Stimulated activated CD4-positive, alpha-beta T cell treated with anti-CD3 and anti-CD28 coated beads, Interleukin-15, amount 100 ng/mL, for 1 hour (primary cell): ENCODE results near the gene EMC1.
"Not testable (repeated sequence)": the region's sequence is repeated elsewhere in the genome, so short reads cannot be mapped to it uniquely, and the experiment has no call there.

Source experiments
- DNase-seq, 2 donors: peaks; one replicate each; pipeline ENCODE4 v3.0.0-alpha.2; 2020; ENCODE audit warnings: low read depth in 1 of 2, low spot score in 1 of 2

The EMC1 gene

DNA sequence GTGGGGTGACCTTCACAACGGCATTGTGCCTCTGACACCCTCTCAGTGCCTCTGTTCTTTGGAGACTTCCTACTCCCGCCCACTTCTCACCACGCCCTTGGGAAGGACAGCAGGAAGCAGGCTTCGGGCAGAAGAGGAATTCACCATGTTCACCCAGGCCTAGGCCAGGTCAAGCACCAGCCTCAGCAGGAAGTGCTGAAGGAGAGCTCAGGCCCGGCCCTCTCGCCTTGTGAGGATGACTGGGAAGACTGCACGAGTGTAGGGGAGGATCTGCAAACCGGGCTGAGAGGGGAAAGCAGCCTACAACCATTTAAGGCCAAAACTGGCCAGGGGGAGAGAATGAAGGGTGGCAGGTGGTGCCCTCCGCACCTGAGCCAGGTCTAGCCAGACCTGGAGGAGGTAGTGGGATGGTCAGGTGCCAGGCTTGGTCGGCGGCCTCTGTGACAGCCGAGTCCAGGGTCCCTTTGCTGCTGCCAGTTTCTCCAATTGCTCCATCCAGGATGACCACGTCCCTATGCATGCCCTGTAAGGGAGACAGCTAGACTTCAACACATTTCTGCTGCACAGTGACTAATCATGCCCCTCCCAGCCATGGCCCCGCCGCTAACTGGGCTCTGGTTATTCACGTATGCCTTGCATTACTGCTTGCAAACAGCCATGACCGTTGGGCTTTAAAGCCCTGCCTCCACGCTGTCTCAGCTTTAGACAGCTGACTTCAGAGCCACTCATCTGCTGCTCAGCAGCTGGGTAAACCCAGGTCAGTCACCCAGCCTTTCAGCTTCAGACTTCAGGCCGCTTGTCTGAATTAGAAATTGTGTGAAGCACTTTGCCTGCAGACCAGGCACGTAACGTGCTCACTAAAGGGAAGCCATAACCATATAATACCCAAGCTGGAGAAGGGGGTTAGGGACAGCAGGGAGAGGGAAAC lies 9.2 kb upstream of the EMC1 start:
- no peak for DNase-seq

GRCh38 chr1:19258353-19258752 lies 7.0 kb upstream of the EMC1 start:
- no peak for DNase-seq

DNA sequence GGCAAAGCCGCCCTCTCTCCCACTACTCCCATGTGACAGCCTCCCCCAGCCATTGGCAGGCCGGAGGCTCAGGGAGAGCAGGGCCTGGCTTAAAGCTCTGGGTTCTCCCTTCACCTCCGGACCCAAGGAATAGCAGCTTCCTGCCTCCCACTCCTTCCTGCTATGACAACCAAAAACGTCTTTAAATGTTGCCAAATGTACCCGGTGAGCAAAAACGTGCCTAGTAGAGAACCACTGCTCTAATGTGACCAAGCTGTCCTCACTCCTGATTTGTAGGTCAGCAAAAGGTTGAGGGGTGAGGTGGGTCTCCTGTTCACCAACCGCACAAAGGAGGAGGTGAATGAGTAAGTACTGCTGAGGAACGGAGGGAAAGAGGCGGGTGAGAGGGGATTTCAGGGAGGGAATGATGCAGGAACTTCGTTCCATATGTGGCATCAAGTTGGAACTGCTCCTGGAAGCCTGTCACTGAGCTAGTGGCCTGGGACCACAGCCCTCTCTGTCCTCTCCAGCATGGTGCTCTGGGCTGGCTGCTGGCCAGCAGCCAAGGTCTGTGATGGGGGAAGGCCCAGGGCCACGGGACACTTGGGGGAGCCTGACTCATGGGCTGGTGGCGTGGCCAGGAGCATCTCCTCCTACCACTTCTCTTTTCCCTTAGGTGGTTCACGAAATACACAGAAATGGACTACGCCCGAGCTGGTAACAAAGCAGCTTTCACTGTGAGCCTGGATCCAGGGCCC lies 6.0 kb upstream of the EMC1 start:
- no peak for DNase-seq

GRCh38 chr1:19256301-19256700 lies 5.0 kb upstream of the EMC1 start:
- not testable (repeated sequence) for DNase-seq

- no peak for DNase-seq
Observed at GRCh38 chr1:19255288-19255687, 4.0 kb upstream of the EMC1 start.

DNA sequence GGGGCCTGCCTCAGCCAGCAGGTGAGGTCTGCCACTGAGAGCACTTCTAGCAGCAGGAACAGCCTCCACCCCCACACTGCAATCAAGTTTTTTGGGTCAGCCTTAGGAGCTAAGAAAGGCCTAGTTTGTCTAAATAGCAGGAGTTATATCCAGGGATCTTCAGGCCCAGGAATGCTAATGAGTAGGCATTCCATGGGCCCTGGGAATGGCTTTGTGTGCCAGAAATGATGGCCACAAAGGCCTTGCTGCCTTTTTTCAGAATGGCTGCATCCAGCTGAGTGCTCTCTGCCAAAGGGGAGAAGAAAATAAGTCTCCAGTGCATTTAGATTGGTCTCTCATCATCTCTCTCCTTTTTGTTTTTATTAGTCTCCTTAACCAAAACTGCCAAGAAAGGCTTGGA lies 3.1 kb upstream of the EMC1 start:
- DNase-seq: no peak

GRCh38 chr1:19250629-19251304 lies 557 bp downstream of the EMC1 start:
- no peak for DNase-seq

DNA sequence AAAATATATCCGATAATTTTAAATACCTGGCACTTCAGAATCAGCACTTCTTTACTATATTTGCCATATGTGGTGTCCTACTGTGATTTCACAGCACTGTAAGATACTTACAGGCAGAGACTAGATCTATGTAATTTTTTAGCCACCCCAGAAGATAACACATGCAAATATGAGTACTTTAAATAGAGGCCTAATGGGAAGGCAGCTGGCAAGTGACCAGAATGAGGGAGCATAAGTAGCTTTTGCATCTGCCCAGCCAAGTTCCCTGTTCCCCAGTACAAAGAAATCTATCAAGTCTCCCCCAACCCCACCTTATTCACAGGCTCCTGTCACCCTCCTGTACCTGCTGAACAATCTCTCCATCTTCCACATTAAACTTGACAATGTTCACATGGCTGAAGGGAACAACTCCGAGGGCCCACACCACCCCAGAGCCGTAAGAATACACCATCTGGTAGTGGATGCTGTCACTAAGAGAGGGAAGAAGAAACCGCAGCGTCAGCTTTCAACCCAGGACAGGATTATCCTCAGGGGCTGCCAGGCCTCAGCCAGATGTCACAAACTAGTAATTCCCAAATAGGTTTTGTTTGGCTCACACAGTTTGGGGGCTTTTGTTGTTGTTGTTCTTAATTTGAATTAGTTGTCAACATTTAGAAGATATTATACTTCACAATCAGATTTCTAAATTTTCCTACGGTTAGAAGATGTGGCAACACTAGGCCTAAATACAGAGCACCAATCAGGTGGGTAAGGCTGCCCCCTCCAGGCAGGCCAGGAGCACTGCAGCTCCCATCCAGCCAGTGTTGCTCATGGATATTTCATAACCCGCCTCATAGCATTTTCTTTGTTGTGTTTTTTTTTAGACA lies 10.4 kb downstream of the EMC1 start:
- DNase-seq: peak; percentile 30 to 64

- DNase-seq: no peak
Observed at GRCh38 chr1:19239876-19240275, 11.4 kb downstream of the EMC1 start.

DNA sequence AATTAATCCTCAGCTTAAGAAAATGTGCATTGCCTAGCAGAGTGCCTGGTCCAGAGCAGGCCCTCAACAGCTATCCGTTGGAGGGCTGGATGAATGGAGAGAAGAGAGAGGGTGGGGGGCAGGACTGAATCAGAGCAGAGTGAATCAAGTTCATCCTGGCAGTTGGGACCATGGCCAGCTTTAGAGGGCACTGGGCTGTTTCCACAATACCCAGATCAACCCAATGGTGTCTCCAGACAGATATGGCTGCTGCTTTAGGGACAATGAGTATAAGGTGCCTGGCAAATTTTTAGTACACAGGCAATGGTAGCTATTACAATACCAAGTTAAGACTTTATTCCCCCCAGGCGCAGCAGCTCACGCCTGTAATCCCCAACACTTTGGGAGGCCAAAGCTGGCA lies 17.1 kb downstream of the EMC1 start:
- no peak for DNase-seq

GRCh38 chr1:19232524-19232846 lies 18.8 kb downstream of the EMC1 start:
- DNase-seq: no peak

GRCh38 chr1:19231736-19232523 lies 19.4 kb downstream of the EMC1 start:
- not testable (repeated sequence) for DNase-seq

DNA sequence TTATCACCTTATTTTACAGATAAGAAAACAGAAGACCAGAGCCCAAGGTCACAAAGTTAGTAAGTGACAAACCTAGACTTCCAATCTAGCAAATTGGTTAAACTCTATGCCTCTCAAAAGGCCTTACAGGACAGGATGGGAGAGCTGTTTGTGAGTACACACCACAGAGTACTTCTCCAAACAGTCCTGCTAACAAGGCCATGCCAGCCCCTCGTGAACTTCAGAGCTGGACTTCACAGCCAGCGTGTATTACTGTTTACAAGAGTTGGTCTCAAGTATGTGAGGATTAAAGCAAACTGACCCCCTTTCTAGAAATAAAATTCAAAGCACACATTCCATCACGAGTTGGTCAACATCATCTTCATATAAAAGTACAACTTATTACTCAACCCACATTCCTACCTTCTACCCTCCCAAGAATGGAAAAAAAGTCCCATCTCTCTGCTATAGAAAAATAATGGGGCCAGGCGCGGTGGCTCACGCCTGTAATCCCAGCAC lies 21.4 kb downstream of the EMC1 start:
- no peak for DNase-seq

DNA sequence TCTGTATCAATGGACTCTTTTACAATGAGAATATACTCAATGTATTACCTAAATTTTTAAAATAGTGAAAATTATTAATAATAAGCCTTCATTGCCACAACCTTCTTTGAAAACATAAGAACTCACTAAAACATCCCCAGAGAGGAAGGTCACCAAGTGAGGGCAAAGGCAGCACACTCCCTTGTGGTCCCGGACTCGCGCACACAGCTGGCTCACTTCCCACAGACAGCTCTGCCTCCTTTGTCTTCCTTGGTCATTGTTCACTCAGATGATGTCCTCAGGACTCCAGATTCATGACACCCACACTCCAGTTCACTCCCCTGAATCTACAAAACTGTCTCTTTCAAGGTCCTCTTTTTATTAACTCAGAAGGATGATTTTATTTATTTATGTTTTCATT lies 22.1 kb downstream of the EMC1 start:
- DNase-seq: no peak

DNA sequence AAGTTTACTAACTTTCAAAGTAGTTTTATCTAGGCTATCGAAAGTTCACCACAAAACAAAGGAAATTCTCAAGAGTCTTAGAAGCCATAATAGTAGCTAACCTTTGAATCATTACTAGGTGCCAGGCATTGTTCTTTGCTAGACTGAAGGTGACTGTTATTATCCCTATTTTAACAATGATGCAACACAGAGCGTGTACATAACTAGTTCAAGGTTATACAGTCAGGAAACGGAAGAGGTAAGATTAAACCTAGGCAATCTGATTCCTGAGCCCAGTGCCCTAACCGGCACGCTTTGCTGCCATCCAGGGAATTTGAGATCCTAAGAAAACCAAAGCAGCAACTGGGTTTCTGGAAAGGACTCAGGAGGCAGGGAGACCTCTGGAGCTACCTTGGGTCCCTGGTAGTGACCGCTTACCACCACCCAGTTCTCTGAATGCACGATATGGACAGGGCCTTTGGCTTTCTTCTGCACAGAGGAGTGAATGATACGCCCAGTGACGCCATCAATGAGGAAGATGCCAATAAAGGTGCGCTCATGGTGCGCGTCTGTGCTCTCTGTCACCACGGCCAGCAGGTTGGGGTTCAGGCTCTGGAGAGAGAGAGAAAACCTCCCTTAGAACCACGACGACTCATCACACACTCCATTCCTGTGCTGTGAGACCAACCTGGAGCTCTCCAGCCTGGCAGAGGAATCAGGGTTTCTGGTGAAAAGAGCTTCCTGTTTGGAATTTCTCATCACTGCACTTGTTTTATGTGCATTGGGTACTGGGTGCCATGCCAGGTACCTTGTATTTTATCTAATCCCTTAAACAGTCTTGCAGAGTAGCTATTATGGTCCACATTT lies 28.1 kb downstream of the EMC1 start:
- DNase-seq: no peak

DNA sequence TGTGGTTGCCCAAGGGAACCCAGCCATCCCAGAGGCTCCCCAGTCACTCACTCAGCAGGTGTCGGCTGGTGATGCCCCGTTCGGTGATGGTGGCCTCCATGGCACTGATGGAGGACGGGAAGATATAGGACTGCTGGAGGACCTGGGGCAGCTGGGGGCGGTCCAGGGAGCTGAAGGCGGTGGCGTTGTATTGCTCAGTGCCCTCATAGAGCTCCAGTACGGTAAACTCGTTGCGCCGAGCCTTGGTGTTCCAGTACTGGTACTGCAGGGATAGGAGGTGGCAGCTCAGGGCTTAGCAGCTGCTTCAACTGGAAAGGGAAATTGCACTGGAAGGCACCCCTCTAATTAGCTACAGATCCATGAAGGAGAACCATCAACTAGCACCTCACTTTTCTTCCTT lies 28.8 kb downstream of the EMC1 start:
- DNase-seq: no peak

- no peak for DNase-seq
Observed at GRCh38 chr1:19220991-19221390, 30.3 kb downstream of the EMC1 start.

DNA sequence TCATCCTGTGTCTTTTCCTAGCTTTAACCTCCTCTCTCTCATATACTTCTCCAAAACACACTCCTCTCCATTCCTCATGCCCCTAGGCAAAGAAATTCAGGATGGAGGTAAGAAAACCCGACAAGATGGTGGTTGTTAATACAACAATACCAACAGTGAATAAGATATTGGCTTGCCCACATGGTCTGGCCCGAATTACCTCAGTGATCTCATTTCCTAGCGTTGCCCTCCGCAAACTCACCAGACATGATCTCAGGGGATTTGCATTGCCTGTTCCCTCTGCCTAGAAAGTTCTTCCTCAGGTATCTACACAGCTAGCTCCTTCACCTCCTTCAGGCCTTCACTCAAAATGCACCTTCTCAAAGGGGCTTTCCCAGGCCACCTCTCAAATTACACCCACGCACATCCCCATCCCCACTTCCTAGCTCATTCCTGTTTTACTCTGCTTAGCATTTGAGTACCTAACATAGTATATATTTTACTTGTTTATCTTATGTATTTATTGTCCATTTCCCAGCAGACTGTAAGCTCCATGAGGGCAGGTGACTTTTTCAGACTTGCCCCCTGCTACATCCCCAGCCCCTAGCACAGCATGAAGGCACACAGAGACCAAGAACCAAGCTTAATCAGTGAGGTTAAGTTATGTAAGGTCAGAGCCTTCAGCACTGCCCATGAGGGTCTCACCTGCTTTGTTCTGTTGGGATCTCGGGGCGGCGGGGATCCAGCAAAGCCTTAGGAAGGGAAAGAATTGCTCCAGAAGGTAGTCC lies 31.1 kb downstream of the EMC1 start:
- no peak for DNase-seq
